WTC11 (cell line): ENCODE measurements around the gene TSPO2. TPM values are rescaled to one million over a fixed set of nuclear protein-coding genes. Genes with fewer than 3 reads are reported as not detected.

Source experiments
- ATAC-seq: fragments of 200-7000 bp; cut with Tn5 transposase; 2 replicates; pipeline ENCODE4 v1.10.0; 2021; ENCODE audit warnings: mild to moderate bottlenecking, moderate library complexity
- CTCF ChIA-PET: fragments of 300-600 bp; sonication (Branson Sonifier 250); formaldehyde crosslinking; loops from one replicate; lab custom pipeline; 2021; ENCODE audit warnings: antibody characterized with exemption; lab: Charles Lee
- POLR2A ChIA-PET: fragments of 350-600 bp; sonication (Branson Sonifier 250); formaldehyde crosslinking; loops from one replicate; lab custom pipeline; 2021; ENCODE audit warnings: antibody characterized with exemption; lab: Charles Lee
- DNase-seq: peaks from one replicate; pipeline ENCODE4 v3.0.0; 2021; ENCODE audit warnings: low spot score
- H3K27ac Mint-ChIP-seq: 2 replicates; pipeline ENCODE4 v1.8.0; 2021; ENCODE audit warnings: mixed read lengths
- H3K27me3 Mint-ChIP-seq: 2 replicates; pipeline ENCODE4 v1.8.0; 2021; ENCODE audit warnings: low read depth, mild to moderate bottlenecking, moderate library complexity, mixed read lengths
- H3K36me3 Mint-ChIP-seq: 2 replicates; pipeline ENCODE4 v1.8.0; 2021; ENCODE audit warnings: mixed read lengths
- H3K4me1 Mint-ChIP-seq: 2 replicates; pipeline ENCODE4 v1.8.0; 2022; ENCODE audit warnings: mixed read lengths
- H3K4me3 Mint-ChIP-seq: 2 replicates; pipeline ENCODE4 v1.8.0; 2021; ENCODE audit warnings: mild to moderate bottlenecking, moderate library complexity, mixed read lengths
- H3K9me3 Mint-ChIP-seq: 2 replicates; pipeline ENCODE4 v1.8.0; 2021; ENCODE audit warnings: mixed read lengths
- EMX1 ChIP-seq: fragments of 250-450 bp; sonication (Bioruptor Pico); IDR thresholded peaks from 2 replicates; pipeline ENCODE4 v1.8.0; 2021; ENCODE audit warnings: mild to moderate bottlenecking
- FOXP1 ChIP-seq: sonication (generic); formaldehyde crosslinking; IDR thresholded peaks from 2 replicates; pipeline ENCODE4 v1.8.0; 2022; ENCODE audit warnings: missing genetic modification reagents, mild to moderate bottlenecking, moderate library complexity, borderline replicate concordance
- GRHL2 ChIP-seq: fragments of 250-450 bp; sonication (Bioruptor Pico); IDR thresholded peaks from 2 replicates; pipeline ENCODE4 v1.8.0; 2022; ENCODE audit warnings: mild to moderate bottlenecking, moderate library complexity; ENCODE audit not compliant: insufficient replicate concordance, severe bottlenecking
- RELA ChIP-seq: sonication (generic); formaldehyde crosslinking; IDR thresholded peaks from 2 replicates; pipeline ENCODE4 v1.8.1; 2022; ENCODE audit warnings: missing genetic modification reagents, mild to moderate bottlenecking, borderline replicate concordance
- SMAD3 ChIP-seq: sonication (generic); formaldehyde crosslinking; IDR thresholded peaks from 2 replicates; pipeline ENCODE4 v1.8.0; 2022; ENCODE audit warnings: missing genetic modification reagents, mild to moderate bottlenecking, borderline replicate concordance
- SP1 ChIP-seq: sonication (generic); formaldehyde crosslinking; conservative IDR thresholded peaks from 2 replicates; pipeline ENCODE4 v1.8.1; 2022; ENCODE audit warnings: missing genetic modification reagents
- TP53 ChIP-seq: sonication (generic); formaldehyde crosslinking; IDR thresholded peaks from 2 replicates; pipeline ENCODE4 v1.8.1; 2023; ENCODE audit warnings: mild to moderate bottlenecking, missing genetic modification reagents
- ZNF317 ChIP-seq: sonication (generic); formaldehyde crosslinking; IDR thresholded peaks from 2 replicates; pipeline ENCODE4 v1.8.1; 2023; ENCODE audit warnings: low read depth, mild to moderate bottlenecking, moderate library complexity, missing genetic modification reagents, borderline replicate concordance
- ZNF671 ChIP-seq: fragments of 250-450 bp; sonication (Bioruptor Pico); IDR thresholded peaks from 2 replicates; pipeline ENCODE4 v1.8.0; 2021; ENCODE audit warnings: mild to moderate bottlenecking
- total RNA-seq: library from RNA; stranded (reverse); gene quantifications from 3 replicates; pipeline ENCODE4 v1.2.3, GENCODE V29; 2021
- TF ChIP-seq, protein P1 (sequence below): fragments of 250-450 bp; sonication (Bioruptor Pico); IDR thresholded peaks from 2 replicates; pipeline ENCODE4 v1.9.0; 2021; ENCODE audit warnings: mild to moderate bottlenecking, borderline replicate concordance
- TF ChIP-seq, protein P2 (sequence below): sonication (generic); formaldehyde crosslinking; IDR thresholded peaks from 2 replicates; pipeline ENCODE4 v1.8.1; 2023; ENCODE audit warnings: mild to moderate bottlenecking, missing genetic modification reagents
- TF ChIP-seq, protein P3 (sequence below): sonication (generic); formaldehyde crosslinking; IDR thresholded peaks from 2 replicates; pipeline ENCODE4 v1.8.1; 2023; ENCODE audit warnings: mild to moderate bottlenecking, missing genetic modification reagents, moderate library complexity
- TF ChIP-seq, protein P4 (sequence below): sonication (generic); formaldehyde crosslinking; IDR thresholded peaks from 2 replicates; pipeline ENCODE4 v1.8.0; 2022; ENCODE audit warnings: missing genetic modification reagents
- TF ChIP-seq, protein P5 (sequence below): sonication (generic); formaldehyde crosslinking; IDR thresholded peaks from 2 replicates; pipeline ENCODE4 v1.8.1; 2022; ENCODE audit warnings: low read depth, mild to moderate bottlenecking, moderate library complexity, missing genetic modification reagents, borderline replicate concordance
- TF ChIP-seq, protein P6 (sequence below): sonication (generic); formaldehyde crosslinking; IDR thresholded peaks from 2 replicates; pipeline ENCODE4 v1.8.0; 2023; ENCODE audit warnings: missing genetic modification reagents, mild to moderate bottlenecking, borderline replicate concordance

Gene TSPO2
- total RNA-seq, 1 experiment from 2014 or later = not detected

DNA sequence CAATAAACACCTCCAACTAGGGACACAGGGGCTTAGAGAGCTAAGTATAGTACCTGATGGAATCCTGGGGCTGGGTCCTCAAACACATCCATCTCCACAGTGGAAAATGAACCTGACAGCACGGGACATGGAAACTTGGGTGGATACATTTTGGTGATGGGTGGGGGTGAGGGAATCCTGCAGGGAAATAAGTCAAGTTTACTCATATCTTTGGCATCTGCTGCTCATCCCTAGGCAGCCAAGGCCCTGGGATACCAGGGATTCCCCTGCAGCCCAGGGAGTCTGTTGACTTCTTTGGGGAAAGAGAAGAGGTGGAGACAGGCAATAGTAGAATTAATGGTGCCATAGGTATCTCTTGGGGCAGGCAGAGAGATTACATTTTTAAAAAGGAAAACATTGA lies 17.3 kb downstream of the TSPO2 start:
- peaks cover 16% of the 10 kb centered on the region for H3K4me1 Mint-ChIP-seq
- POLR2A ChIA-PET = no interaction called here
- TF ChIP-seq, protein P1, sequence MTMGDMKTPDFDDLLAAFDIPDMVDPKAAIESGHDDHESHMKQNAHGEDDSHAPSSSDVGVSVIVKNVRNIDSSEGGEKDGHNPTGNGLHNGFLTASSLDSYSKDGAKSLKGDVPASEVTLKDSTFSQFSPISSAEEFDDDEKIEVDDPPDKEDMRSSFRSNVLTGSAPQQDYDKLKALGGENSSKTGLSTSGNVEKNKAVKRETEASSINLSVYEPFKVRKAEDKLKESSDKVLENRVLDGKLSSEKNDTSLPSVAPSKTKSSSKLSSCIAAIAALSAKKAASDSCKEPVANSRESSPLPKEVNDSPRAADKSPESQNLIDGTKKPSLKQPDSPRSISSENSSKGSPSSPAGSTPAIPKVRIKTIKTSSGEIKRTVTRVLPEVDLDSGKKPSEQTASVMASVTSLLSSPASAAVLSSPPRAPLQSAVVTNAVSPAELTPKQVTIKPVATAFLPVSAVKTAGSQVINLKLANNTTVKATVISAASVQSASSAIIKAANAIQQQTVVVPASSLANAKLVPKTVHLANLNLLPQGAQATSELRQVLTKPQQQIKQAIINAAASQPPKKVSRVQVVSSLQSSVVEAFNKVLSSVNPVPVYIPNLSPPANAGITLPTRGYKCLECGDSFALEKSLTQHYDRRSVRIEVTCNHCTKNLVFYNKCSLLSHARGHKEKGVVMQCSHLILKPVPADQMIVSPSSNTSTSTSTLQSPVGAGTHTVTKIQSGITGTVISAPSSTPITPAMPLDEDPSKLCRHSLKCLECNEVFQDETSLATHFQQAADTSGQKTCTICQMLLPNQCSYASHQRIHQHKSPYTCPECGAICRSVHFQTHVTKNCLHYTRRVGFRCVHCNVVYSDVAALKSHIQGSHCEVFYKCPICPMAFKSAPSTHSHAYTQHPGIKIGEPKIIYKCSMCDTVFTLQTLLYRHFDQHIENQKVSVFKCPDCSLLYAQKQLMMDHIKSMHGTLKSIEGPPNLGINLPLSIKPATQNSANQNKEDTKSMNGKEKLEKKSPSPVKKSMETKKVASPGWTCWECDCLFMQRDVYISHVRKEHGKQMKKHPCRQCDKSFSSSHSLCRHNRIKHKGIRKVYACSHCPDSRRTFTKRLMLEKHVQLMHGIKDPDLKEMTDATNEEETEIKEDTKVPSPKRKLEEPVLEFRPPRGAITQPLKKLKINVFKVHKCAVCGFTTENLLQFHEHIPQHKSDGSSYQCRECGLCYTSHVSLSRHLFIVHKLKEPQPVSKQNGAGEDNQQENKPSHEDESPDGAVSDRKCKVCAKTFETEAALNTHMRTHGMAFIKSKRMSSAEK (CRISPR knock-in tag) = no peak
- TF ChIP-seq ZNF671 (CRISPR knock-in tag) (no peak), SMAD3 (CRISPR knock-in tag) (no peak), ZNF317 (no peak), RELA (CRISPR knock-in tag) (no peak), TP53 (no peak), FOXP1 (CRISPR knock-in tag) (no peak)
- TF ChIP-seq, protein P2, sequence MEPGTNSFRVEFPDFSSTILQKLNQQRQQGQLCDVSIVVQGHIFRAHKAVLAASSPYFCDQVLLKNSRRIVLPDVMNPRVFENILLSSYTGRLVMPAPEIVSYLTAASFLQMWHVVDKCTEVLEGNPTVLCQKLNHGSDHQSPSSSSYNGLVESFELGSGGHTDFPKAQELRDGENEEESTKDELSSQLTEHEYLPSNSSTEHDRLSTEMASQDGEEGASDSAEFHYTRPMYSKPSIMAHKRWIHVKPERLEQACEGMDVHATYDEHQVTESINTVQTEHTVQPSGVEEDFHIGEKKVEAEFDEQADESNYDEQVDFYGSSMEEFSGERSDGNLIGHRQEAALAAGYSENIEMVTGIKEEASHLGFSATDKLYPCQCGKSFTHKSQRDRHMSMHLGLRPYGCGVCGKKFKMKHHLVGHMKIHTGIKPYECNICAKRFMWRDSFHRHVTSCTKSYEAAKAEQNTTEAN (CRISPR knock-in tag) = no peak
- TF ChIP-seq, protein P3, sequence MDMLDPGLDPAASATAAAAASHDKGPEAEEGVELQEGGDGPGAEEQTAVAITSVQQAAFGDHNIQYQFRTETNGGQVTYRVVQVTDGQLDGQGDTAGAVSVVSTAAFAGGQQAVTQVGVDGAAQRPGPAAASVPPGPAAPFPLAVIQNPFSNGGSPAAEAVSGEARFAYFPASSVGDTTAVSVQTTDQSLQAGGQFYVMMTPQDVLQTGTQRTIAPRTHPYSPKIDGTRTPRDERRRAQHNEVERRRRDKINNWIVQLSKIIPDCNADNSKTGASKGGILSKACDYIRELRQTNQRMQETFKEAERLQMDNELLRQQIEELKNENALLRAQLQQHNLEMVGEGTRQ = no peak
- TF ChIP-seq, protein P4, sequence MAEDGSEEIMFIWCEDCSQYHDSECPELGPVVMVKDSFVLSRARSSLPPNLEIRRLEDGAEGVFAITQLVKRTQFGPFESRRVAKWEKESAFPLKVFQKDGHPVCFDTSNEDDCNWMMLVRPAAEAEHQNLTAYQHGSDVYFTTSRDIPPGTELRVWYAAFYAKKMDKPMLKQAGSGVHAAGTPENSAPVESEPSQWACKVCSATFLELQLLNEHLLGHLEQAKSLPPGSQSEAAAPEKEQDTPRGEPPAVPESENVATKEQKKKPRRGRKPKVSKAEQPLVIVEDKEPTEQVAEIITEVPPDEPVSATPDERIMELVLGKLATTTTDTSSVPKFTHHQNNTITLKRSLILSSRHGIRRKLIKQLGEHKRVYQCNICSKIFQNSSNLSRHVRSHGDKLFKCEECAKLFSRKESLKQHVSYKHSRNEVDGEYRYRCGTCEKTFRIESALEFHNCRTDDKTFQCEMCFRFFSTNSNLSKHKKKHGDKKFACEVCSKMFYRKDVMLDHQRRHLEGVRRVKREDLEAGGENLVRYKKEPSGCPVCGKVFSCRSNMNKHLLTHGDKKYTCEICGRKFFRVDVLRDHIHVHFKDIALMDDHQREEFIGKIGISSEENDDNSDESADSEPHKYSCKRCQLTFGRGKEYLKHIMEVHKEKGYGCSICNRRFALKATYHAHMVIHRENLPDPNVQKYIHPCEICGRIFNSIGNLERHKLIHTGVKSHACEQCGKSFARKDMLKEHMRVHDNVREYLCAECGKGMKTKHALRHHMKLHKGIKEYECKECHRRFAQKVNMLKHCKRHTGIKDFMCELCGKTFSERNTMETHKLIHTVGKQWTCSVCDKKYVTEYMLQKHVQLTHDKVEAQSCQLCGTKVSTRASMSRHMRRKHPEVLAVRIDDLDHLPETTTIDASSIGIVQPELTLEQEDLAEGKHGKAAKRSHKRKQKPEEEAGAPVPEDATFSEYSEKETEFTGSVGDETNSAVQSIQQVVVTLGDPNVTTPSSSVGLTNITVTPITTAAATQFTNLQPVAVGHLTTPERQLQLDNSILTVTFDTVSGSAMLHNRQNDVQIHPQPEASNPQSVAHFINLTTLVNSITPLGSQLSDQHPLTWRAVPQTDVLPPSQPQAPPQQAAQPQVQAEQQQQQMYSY = no peak
- TF ChIP-seq, protein P5, sequence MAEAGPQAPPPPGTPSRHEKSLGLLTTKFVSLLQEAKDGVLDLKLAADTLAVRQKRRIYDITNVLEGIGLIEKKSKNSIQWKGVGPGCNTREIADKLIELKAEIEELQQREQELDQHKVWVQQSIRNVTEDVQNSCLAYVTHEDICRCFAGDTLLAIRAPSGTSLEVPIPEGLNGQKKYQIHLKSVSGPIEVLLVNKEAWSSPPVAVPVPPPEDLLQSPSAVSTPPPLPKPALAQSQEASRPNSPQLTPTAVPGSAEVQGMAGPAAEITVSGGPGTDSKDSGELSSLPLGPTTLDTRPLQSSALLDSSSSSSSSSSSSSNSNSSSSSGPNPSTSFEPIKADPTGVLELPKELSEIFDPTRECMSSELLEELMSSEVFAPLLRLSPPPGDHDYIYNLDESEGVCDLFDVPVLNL (CRISPR knock-in tag) = no peak
- peaks cover 11% of the 10 kb centered on the region; the same call in 1 of the 2 replicates for H3K36me3 Mint-ChIP-seq
- H3K27me3 Mint-ChIP-seq = no peaks in the 10 kb centered on the region
- DNase-seq = no peak
- H3K27ac Mint-ChIP-seq = no peak overlapping the region
- CTCF ChIA-PET = interaction anchor here (0.9 to 1.1 kb wide), 2 partner anchors 10 to 20 kb away, joined by 3 read pairs; partner anchors contain the start of gene UNC5CL
- H3K4me3 Mint-ChIP-seq = no peak overlapping the region
- no peak for ATAC-seq
- no peaks in the 10 kb centered on the region for H3K9me3 Mint-ChIP-seq

DNA sequence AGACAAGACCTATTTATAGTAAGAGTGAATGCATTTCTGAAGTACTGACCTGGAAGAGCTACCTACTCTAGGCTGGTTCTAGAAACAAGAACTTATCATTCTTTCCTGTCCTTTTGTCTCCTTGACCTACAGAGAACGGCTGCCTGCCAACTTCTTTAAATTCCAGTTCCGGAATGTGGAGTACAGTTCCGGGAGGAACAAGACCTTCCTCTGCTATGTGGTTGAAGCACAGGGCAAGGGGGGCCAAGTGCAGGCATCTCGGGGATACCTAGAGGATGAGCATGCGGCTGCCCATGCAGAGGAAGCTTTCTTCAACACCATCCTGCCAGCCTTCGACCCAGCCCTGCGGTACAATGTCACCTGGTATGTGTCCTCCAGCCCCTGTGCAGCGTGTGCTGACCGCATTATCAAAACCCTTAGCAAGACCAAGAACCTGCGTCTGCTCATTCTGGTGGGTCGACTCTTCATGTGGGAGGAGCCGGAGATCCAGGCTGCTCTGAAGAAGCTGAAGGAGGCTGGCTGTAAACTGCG lies 19.0 kb downstream of the TSPO2 start:
- Mint-ChIP-seq H3K27ac (no peak overlapping the region), H3K9me3 (no peaks in the 10 kb centered on the region), H3K27me3 (no peaks in the 10 kb centered on the region), H3K4me3 (no peak overlapping the region), H3K36me3 (peaks cover 19% of the 10 kb centered on the region), H3K4me1 (peaks cover 16% of the 10 kb centered on the region)
- POLR2A ChIA-PET = no interaction called here
- CTCF ChIA-PET = interaction anchor here (0.7 kb wide), 1 partner anchor 34 kb away, joined by 3 read pairs; no protein-coding TSS in a partner anchor
- no peak for ATAC-seq
- DNase-seq = no peak
- TF ChIP-seq, protein P2 (CRISPR knock-in tag) = no peak
- no peak for TF ChIP-seq TP53
- TF ChIP-seq GRHL2 (CRISPR knock-in tag) = no peak
- TF ChIP-seq EMX1 (CRISPR knock-in tag) = no peak
- TF ChIP-seq SP1 (CRISPR knock-in tag) = no peak
- TF ChIP-seq, protein P6, sequence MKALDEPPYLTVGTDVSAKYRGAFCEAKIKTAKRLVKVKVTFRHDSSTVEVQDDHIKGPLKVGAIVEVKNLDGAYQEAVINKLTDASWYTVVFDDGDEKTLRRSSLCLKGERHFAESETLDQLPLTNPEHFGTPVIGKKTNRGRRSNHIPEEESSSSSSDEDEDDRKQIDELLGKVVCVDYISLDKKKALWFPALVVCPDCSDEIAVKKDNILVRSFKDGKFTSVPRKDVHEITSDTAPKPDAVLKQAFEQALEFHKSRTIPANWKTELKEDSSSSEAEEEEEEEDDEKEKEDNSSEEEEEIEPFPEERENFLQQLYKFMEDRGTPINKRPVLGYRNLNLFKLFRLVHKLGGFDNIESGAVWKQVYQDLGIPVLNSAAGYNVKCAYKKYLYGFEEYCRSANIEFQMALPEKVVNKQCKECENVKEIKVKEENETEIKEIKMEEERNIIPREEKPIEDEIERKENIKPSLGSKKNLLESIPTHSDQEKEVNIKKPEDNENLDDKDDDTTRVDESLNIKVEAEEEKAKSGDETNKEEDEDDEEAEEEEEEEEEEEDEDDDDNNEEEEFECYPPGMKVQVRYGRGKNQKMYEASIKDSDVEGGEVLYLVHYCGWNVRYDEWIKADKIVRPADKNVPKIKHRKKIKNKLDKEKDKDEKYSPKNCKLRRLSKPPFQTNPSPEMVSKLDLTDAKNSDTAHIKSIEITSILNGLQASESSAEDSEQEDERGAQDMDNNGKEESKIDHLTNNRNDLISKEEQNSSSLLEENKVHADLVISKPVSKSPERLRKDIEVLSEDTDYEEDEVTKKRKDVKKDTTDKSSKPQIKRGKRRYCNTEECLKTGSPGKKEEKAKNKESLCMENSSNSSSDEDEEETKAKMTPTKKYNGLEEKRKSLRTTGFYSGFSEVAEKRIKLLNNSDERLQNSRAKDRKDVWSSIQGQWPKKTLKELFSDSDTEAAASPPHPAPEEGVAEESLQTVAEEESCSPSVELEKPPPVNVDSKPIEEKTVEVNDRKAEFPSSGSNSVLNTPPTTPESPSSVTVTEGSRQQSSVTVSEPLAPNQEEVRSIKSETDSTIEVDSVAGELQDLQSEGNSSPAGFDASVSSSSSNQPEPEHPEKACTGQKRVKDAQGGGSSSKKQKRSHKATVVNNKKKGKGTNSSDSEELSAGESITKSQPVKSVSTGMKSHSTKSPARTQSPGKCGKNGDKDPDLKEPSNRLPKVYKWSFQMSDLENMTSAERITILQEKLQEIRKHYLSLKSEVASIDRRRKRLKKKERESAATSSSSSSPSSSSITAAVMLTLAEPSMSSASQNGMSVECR (CRISPR knock-in tag) = no peak
